GM21737 (cell line): Measurements from ENCODE around the gene NEGR1.

Experiments used
- ATAC-seq: cut with Tn5 transposase; IDR thresholded peaks from one replicate; pipeline ENCODE4 v1.9.1; 2021; ENCODE audit warnings: mild to moderate bottlenecking, moderate library complexity; ENCODE audit not compliant: unreplicated experiment

The NEGR1 gene

DNA sequence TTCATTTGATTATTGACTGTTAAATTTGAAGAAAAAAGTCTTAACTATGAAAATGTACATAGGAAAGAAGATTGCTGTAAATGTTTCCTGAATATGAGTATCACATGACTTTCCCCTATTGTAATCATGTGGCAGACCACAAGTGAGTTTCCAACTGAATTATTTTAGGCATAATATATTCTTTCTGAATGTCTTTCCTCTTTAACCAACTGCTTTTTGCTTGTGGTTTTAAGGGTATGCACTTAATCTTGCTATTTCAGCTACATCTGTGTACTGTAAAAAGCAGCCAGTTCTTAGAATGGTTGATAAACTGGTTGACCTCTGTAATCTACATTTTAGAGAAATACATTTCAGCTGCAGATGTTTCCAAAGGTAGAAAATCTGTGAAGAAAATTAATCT is 400.7 kb downstream of the NEGR1 start:
- ATAC-seq: no peak

DNA sequence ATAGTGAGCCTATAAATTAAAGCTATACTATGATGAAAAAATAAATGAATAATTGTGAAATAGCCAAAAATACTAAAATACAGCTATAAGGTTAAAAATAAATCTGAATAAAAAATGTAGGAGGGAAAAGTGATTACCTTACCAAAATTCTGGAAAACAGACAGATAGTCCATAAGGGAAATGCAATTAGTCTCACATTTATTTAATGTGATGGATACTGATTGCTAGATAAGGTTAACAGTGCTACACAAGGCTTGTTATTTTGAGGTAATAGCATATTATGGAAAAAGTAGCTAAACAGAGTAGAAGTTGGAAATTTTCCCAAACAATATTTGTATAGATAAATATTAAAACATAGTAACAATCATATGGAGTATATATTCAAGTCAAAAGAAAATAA is 413.0 kb downstream of the NEGR1 start:
- no peak for ATAC-seq

DNA sequence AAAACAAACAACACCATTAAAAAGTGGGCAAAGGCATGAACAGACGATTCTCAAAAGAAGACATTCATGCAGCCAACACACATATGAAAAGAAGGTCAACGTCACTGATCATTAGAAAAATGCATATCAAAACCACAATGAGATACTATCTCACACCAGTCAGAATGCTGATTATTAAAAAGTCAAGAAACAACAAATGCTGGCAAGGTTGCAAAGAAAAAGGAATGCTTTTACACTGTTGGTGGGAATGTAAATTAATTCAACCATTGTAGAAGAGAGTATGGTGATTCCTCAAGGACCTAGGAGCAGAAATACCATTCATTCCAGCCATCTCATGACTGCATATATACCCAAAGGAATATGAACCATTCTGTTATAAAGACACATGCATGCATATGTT is 419.6 kb downstream of the NEGR1 start:
- no peak for ATAC-seq

DNA sequence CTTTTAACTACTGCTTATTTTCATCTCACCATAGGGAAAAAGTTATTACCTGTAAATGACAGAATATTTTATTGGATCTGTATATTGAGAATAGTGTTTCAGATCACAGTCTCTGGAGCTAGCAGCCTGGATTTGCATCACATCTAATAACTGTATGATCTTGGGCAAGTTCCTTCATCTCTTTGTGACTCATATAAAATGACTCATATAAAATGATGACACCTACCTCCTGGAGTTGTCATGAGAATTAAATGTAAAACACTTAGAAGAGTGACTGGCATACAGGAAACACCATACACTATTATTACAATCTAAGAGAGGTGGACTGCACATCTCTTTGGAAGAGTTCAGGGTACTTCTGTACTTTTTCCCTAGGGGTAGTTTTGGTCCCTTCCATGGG is 421.3 kb downstream of the NEGR1 start:
- no peak for ATAC-seq

DNA sequence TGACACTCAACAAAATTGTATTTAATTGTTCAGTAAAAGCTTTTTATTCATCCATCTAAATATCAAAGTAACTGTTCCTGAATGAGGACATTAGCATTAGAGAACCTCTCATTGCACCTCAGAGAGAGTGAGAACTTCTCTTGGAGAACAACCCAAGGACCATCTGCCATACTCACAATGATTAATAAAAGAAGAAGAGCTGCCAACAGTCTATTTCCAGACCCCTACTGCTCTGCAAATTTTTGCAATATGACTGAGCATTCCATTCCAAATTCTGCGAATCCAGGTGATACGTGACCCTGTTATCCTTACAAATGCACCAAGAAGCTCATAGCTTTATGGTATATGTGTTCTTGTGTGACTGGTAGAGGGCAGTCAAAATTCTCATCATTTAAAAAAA is 422.5 kb downstream of the NEGR1 start:
- ATAC-seq: no peak

DNA sequence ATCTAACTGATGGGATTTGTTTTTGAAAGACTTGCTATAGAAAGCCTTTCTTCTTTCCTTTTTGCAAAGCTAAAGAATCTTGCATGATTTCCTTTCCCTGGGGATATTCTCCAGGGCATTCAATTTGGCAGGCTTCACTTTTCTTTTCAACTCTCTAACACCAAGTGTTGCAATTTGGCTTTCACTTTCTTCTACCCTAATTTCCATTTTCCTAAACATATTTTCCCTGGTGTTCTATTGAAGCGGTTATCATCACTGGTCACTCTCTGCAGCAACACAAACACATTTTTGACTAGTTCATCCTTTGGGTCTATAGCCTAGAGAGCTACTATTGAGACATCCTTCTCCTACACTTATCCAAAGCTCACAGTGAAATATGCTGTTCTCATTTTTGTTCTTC is 424.5 kb downstream of the NEGR1 start:
- no peak for ATAC-seq

DNA sequence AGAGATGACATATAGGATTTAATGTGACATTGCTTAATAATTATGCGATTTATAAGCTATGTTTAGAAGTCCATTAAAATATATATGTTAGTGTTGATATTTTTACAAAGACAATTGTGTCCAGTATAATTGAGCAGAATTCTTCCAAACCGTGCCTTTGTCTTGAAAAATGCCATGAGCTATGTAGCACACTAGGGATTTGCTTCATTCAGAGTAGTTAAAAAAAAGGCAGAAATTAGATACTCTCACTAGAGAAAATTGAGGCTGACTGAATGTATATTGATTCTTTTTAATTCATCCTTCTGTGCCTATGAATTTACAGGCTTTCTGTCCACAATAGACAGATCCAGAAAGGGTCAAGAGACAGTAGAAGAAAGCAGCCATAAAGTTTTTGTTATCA is 429.0 kb downstream of the NEGR1 start:
- ATAC-seq: no peak

DNA sequence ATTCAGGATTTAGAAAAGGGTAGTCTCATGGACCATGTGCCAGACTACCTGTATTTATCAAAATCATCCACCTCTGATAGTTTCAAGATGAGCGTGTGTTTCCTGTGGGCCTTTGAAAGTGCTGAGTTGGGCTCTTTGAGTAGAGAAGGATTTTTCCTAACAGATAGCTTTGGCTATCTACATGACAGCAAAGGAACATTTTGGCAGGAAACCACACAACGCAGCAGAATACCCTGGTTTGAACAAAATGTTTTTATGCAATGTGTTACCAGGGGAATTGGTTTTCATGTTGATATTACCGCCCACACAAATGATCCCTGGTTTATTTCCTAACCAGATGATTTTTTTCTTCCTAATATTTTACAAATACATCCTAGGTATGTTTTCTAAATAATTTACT is 431.4 kb downstream of the NEGR1 start:
- ATAC-seq: no peak

DNA sequence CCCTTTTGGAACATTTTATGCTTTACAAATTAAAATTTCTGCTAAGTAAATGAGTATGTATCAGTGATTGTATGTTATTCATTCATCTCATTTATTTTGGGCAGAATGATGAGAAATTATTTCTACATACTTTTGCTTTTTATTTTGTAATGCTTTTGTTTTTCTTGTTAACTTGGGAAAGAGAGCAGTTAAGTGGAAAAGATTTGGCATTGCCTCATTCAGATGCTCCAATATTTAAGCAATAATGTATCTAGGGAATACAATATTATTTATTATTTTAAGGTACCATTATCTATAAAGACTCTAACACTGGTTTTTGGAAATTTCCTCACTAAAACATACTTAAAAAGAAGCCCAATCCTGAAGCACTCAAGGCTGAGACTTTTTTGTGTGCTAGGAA is 431.8 kb downstream of the NEGR1 start:
- ATAC-seq: no peak

DNA sequence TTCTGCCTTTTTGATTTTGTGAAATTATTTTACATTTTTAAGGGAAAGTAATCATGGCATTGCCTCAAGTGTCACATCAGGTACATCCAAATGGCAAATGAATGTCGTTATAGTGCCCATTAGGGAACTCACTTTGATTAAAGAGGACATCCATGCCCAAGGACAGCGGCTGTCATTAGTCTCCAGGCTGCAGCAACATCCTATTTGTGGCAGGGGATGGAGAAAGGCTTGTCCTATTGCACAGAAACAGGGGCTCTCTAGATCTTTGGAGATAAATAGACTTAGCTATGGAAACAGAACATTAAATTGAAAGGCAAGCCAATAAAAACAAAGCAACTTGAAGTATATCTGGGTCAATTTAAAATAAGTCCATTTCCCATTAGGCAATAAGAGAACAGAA is 439.3 kb downstream of the NEGR1 start:
- ATAC-seq: no peak

DNA sequence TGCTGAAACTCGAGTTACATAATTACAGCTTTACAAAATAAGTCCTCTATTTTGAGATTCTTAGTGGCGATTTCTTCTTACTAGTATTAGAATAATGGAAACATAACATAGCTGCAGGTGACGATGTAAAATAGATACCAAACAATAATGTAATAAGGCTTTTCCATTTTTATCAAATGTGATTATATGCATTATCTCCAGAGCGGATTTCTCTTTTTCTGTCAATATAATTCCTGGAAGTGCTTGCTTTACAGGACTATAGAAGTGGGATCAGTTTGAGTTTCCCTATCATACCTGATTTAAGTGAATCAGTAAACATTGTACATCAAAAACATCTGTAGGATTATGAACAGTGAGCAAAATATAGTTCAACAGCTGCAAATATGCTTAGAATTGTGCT is 442.5 kb downstream of the NEGR1 start:
- no peak for ATAC-seq

DNA sequence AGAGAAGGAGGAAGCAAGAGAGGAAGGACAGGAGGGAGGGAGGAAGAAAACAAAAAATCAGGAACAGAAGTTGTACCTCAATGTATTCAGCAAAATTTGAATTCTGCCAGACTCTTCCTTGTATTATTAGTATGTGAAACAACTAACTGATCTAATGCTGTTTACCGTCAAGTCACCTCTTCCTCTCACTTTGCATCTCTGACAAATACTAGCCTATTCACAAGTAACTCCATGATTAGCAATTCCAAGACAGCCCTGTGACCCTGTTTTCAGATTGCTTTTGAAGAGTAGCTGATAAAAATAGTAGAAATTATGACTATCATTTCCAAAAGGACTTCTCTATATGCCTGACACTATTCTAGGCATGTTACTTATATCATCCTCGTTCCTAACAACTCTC is 445.4 kb downstream of the NEGR1 start:
- no peak for ATAC-seq

DNA sequence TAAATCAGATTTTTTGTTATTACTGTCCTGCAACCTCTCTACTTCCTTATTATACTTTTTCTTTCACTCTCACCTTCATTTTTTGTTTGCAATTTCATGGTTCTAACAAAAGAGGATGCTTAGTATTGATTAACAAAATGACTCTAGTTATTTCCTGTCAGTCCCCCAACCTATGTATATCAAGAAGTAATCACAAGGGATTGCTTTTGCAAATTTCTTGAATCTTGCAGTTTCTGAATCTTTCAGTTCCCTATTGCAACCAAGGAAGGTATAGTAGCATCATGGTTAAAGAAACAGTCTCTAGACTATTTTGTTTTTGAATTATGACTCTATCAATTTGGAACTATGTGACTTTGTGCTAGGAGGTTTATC is 446.9 kb downstream of the NEGR1 start:
- ATAC-seq: peak; percentile 80

DNA sequence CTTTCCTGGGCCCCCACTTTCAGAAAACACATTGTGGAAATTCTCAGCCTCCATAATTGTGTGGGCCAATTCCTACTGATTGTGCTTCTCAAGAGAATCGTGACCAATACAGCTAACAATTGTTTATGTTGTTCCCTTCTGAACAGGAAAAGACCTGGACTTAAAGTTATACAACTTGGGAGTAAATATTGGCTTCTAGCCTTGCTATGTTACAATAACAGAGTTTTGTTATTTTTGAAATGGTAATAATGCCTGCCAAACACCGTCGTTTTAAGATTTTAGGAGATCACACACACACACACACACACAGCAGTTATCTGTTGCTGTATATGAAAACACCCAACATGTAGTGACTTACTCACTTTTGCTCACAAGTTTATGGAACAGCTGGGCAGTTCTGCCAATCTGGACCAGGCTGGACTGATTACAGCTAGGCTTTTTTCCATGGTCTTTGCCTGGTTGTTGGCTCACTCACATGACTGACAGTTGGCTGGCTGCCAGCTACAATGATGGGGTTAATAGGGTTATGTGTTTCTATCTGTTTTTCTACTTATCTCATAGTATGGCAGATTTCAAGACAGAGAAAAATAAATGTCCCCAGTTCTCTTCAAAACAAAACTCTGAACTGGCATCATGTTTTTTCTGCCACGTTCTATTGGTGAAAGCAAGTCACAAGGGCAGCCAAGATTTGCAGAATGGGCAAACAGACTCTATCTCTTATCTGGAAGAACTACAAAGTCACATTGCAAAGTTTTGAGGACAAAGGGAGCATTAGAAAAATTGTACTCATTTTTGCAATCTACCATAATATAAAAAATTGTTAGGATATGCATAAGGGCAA is 447.5 kb downstream of the NEGR1 start:
- peak; percentile 11 for ATAC-seq

DNA sequence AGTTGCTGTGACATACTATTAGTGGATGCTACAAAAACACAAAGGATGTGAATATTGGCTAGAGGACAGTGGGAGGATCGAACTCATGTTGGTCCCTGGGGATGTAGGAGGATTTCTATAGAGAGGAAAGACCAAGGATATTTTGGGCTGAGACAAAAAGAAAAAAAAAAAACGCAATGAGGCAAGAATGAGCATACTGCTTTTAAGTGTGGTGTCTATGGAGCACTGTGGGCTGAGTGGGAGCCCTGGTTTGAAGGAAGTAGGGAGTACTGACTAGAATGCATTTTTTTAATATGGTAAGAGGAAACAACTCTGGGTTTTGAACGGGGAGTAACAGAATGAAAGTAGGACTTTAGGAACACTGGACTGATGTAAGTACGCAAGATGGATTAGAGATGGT is 450.7 kb downstream of the NEGR1 start:
- no peak for ATAC-seq

DNA sequence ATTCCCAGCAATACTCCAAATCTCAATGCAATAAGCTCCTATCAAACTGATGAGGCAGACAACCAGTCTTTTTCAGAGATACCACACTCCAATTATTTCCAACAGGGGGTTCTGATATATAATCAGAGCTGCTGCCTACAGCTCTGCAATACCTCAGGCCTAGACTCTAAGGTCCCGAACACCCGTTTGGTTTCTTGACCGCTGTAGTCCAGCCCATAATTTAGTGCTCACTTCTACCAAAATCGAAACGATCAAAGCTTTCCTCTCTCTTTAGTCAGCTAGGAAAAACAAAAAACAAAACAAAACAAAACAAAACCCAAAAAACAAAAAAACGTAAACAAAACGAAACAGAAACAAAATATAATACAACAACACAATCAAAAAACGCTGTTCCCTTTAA is 453.0 kb downstream of the NEGR1 start:
- no peak for ATAC-seq

DNA sequence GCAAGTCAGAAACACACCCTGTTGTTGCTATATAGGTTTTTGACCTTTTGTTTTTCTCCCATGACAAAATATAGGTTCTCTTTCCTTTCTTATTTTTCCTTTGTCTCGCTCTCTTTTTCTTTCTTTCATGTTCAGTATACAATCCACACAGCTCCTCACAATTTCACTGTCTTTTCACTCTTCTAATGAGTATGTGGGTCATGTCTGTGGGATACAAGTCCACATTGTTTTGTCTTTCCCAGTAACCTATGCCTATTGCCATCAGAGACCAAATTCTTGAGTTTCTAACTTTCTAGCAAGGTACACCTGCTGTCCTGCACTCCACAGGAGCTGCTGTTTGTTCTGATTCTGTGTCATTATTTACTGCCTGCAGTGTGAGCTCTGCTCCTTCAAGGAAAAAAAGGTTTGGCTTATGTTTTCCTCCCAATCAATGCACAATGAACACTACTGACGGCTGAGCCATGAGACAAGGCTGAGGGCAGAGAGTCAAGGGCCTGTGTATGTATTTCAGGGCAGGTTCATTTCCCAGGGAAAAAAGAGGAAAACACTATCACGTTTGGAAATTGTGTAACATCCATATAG is 453.8 kb downstream of the NEGR1 start:
- no peak for ATAC-seq

DNA sequence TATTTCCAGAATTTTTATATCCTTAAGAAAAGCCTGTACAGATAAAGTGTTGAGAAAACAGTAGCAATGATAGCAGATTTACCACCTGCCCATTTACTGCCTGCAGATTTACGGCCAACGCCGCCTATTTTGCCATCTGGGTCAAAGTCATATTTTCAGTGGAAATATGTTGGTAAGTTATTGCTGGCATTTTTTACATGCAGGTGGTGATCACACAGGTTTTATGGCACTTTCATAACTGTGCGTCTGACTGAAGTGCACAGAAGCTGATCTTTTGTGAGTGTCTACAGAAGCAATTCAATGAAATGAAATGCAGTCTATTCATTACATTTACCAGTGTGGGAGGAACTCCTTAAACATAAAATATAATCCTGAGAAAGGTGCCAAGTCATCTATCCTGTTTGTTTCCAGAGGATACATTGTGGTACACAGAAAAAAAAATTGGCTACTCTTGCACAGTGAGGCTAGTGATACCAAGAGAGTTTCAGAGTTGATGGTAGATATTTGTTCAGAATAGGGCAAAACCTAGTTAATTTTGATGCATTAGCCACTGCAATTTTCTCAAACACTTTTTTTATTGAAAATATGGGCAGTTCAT is 458.5 kb downstream of the NEGR1 start:
- ATAC-seq: no peak

DNA sequence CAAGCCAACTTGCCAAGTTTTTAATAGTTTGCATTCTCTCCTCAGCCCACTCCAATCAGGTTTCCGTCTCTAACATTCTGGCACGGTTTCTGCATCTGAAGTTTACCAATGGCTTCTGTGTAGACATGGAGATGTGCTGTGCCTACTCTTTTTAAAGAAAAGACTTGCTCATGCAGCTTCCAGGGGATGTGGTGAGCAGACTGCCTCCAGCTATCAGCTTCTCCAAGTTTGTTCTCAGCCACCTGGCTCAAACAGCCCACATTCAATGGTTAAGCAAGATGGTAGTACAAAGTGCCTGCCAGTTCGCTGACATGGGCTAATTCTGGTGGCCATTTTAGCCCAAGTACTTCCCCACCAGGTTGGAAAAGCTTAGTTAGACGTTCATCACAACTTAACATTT is 465.3 kb downstream of the NEGR1 start:
- no peak for ATAC-seq

DNA sequence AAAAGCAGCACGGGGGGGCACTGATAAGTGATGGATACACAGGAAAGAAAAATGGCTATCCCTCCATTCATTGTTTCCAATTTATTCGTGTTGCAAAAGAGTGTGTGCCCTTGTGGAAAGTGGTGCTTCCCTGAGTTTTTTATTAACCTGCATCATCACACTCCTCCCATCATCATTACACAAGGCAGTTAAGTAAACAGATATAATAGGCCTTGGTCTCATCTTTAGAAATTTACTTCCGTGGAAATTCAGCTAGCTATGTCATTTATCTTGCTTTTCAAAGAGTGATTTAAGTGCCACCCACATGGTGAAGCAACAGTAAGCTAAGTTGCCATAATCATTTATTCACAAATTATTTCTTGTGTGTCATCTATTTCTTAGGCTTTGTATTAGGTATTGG is 473.3 kb downstream of the NEGR1 start:
- ATAC-seq: no peak

DNA sequence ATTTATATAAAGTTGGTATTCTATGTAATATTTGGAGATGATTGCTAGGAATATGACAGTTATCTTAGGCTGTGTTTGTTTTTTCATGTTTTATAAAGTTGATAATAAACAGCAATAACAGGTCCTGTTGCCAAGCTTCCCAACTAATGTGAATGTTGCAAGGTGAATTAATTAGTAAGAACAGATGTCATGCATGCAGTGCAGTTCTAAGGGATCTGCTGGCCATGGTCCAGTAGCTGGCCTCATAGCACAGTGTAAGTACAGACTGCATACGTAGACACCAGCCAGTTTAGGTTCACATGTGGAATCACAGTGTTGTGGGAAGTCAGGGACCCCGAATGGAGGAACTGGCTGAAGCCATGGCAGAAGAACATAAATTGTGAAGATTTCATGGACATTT is 478.2 kb downstream of the NEGR1 start:
- ATAC-seq: no peak

DNA sequence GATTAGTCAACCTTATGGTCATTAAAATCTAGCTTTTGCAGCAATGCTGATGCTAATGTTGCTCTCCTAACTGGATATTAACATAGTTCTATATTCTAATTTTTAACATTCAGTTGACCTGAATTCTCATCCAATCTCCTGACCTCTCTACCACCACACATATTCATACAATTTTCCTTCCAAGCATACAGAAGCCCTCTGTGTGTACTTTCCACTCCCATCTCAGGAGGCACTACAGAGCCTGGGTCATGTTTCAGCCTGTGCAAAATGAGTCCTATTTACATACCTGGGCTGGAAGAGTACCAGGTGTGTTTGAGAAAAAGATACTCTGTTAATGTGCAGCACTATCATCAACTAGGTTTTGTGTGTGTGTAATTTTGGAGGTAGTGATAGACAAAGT is 486.3 kb downstream of the NEGR1 start:
- no peak for ATAC-seq

DNA sequence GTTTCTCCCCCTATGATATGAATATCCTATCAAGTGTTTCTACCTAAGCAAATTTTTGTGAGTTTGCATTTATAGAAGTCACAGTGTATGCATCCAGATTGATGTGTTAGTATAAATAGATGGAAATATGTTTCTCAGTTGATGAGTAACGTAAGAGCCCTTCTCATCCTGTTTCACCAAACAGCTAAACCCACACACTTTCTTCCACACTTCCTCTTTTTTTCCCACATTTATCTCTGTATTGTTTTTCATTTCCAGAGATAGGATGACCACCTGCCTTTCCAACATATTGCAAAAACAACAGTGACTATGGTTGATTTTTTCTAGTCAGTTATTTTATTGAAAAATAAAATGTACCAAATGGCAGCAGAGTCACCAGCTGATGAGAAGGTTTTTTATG is 490.1 kb downstream of the NEGR1 start:
- ATAC-seq: no peak
